K562 (cell line): Measurements from ENCODE around the gene HRCT1. TPM values are rescaled to one million over a fixed set of nuclear protein-coding genes. Genes with fewer than 3 reads are reported as not detected.
A peak's percentile ranks its signal among the peaks of the same experiment; 100 is the strongest.

Experiments used
- ATAC-seq: fragments of 200-7000 bp; cut with Tn5 transposase; 3 replicates; pipeline ENCODE4 v1.9.1; 2020; ENCODE audit warnings: moderate library complexity
- BruUV-seq: library from RNA; stranded (reverse); fragments of 400-500 nt; replicated peaks from 2 replicates; lab custom pipeline; 2021; lab: Mats Ljungman, UMichigan
- CTCF ChIA-PET: fragments of 300-600 bp; formaldehyde crosslinking; extraction: SDS; loops from one replicate; lab custom pipeline; 2021; ENCODE audit warnings: low intra/inter-chr PET ratio; lab: Yijun Ruan, JAX
- POLR2A ChIA-PET: fragments of 300-600, 350-650 bp; sonication (Branson Sonifier 250); formaldehyde crosslinking; extraction: SDS; loops from one replicate; lab custom pipeline; 2021; ENCODE audit warnings: antibody characterized with exemption, inconsistent platforms; lab: Yijun Ruan, JAX
- DNase-seq, 4 experiments: peaks; one replicate each; pipeline versions ENCODE4 v3.0.0 to v3.0.0-alpha.2; 2011 to 2018; ENCODE audit warnings: low spot score in 3 of 4, mixed read lengths in 3 of 4; ENCODE audit errors: extremely low read depth in 1 of 4
- FAIRE-seq: peaks from 2 replicates; lab custom pipeline; 2011; peaks lifted over from hg19 to GRCh38; lab: Jason Lieb, UNC
- H2AFZ ChIP-seq: 2 replicates; pipeline ENCODE4 v1.6.0; 2011; ENCODE audit warnings: low read depth, low read length, control low read depth, inconsistent platforms
- H3K27ac ChIP-seq: fragments of 200-600 bp; 3 replicates; pipeline ENCODE4 v1.8.0; 2011; ENCODE audit warnings: low read depth, mild to moderate bottlenecking, control low read depth, inconsistent platforms, low read length, moderate library complexity, mixed read lengths; ENCODE audit errors: extremely low read depth
- H3K27me3 ChIP-seq, 2 experiments: fragments of 300-600 bp in 1 of 2; 2 replicates in 1 of 2; 3 replicates in 1 of 2; pipeline versions ENCODE4 v1.6.0 to v1.8.0; 2011; ENCODE audit warnings: inconsistent platforms in 2 of 2, low read length in 2 of 2, mild to moderate bottlenecking in 1 of 2, mixed read lengths in 1 of 2, moderate library complexity in 1 of 2; ENCODE audit not compliant: control insufficient read depth in 2 of 2, insufficient read depth in 2 of 2
- H3K36me3 ChIP-seq: fragments of 300-600 bp; 3 replicates; pipeline ENCODE4 v1.8.0; 2011; ENCODE audit warnings: mild to moderate bottlenecking, low read length, inconsistent platforms; ENCODE audit not compliant: control insufficient read depth, insufficient read depth
- H3K4me1 ChIP-seq, 2 experiments: fragments of 200-600 bp in 1 of 2; replicated peaks in 1 of 2; 2 replicates in 1 of 2; 3 replicates in 1 of 2; pipeline versions ENCODE4 v1.5.1 to v1.8.0; 2011; ENCODE audit warnings: inconsistent platforms in 2 of 2, low read length in 2 of 2, mild to moderate bottlenecking in 1 of 2, mixed read lengths in 1 of 2, moderate library complexity in 1 of 2; ENCODE audit not compliant: control insufficient read depth in 2 of 2, insufficient read depth in 2 of 2
- H3K4me2 ChIP-seq: 2 replicates; pipeline ENCODE4 v1.6.1; 2011; ENCODE audit warnings: low read length, control low read depth, inconsistent platforms, mixed read lengths; ENCODE audit not compliant: insufficient read depth
- H3K4me3 ChIP-seq: fragments of 200-600 bp; sonication (generic), shearing (Covaris generic); 2 replicates; pipeline ENCODE4 v1.5.1; 2016; ENCODE audit warnings: control low read depth, inconsistent platforms
- H3K79me2 ChIP-seq: fragments of 200-600 bp; 3 replicates; pipeline ENCODE4 v1.8.0; 2011; ENCODE audit warnings: low read length, inconsistent platforms; ENCODE audit not compliant: control insufficient read depth, insufficient read depth
- H3K9ac ChIP-seq, 2 experiments: 2 replicates each; pipeline versions ENCODE4 v1.6.0 to v1.6.1; 2011; ENCODE audit warnings: low read depth in 2 of 2, low read length in 2 of 2, control low read depth in 1 of 2, inconsistent platforms in 1 of 2, mild to moderate bottlenecking in 1 of 2, mixed read lengths in 1 of 2; ENCODE audit not compliant: insufficient read depth in 1 of 2
- H3K9me1 ChIP-seq: one replicate; pipeline ENCODE4 v1.6.0; 2011; ENCODE audit warnings: inconsistent platforms, mild to moderate bottlenecking, low read length, moderate library complexity; ENCODE audit not compliant: control insufficient read depth, insufficient read depth
- H3K9me3 ChIP-seq: replicated peaks from 2 replicates; pipeline ENCODE4 v1.5.1; 2011; ENCODE audit warnings: low read depth, low read length, inconsistent platforms; ENCODE audit not compliant: control insufficient read depth, insufficient read depth
- H4K20me1 ChIP-seq: replicated peaks from 2 replicates; pipeline ENCODE4 v1.6.1; 2011; ENCODE audit warnings: low read length, inconsistent platforms, mixed read lengths; ENCODE audit not compliant: control insufficient read depth, insufficient read depth
- ATF1 ChIP-seq, 2 experiments: fragments of 450-650 bp in 1 of 2; IDR thresholded peaks; 2 replicates each; pipeline ENCODE4 v1.6.1; 2016; ENCODE audit warnings: missing compliant biosample characterization in 1 of 2, missing genetic modification characterization in 1 of 2
- CREB1 ChIP-seq, 2 experiments: sonication (generic) in 1 of 2; formaldehyde crosslinking in 1 of 2; IDR thresholded peaks; 2 replicates each; pipeline versions ENCODE4 v1.6.1 to v1.8.0; 2012 to 2022; ENCODE audit warnings: inconsistent platforms in 1 of 2, mild to moderate bottlenecking in 1 of 2, missing genetic modification reagents in 1 of 2, moderate library complexity in 1 of 2
- HNRNPH1 ChIP-seq: fragments of 200-400 bp; formaldehyde crosslinking; optimal IDR thresholded peaks from 2 replicates; pipeline ENCODE3; 2017; ENCODE audit warnings: low read depth, mild to moderate bottlenecking, low read length, moderate library complexity
- ILF3 ChIP-seq: fragments of 450-650 bp; IDR thresholded peaks from 2 replicates; pipeline ENCODE4 v1.6.1; 2018; ENCODE audit warnings: antibody characterized with exemption, mild to moderate bottlenecking, moderate library complexity, borderline replicate concordance
- KDM5B ChIP-seq: fragments of 200-600 bp; sonication (generic); IDR thresholded peaks from 2 replicates; pipeline ENCODE4 v1.6.1; 2012; ENCODE audit warnings: low read depth, mild to moderate bottlenecking, moderate library complexity, low read length, control low read depth, inconsistent platforms; ENCODE audit not compliant: insufficient replicate concordance
- NBN ChIP-seq: fragments of 450-650 bp; IDR thresholded peaks from 2 replicates; pipeline ENCODE4 v1.6.1; 2016; ENCODE audit warnings: low read depth, mild to moderate bottlenecking
- PCBP2 ChIP-seq: fragments of 200-400 bp; formaldehyde crosslinking; IDR thresholded peaks from 2 replicates; pipeline ENCODE4 v1.6.1; 2018; ENCODE audit warnings: low read length, low read depth, mild to moderate bottlenecking, moderate library complexity; ENCODE audit not compliant: poor library complexity, severe bottlenecking
- SUPT5H ChIP-seq: fragments of 450-650 bp; IDR thresholded peaks from 2 replicates; pipeline ENCODE4 v1.6.1; 2016
- TAF1 ChIP-seq: IDR thresholded peaks from 2 replicates; pipeline ENCODE4 v1.6.1; 2011; ENCODE audit warnings: mild to moderate bottlenecking, low read length, moderate library complexity; ENCODE audit not compliant: insufficient read depth, control insufficient read depth, severe bottlenecking; ENCODE audit errors: extremely low read depth
- TBL1XR1 ChIP-seq, 2 experiments: IDR thresholded peaks; 2 replicates each; pipeline ENCODE4 v1.6.1; 2012; ENCODE audit warnings: improper control_type of control experiment in 2 of 2, low read length in 2 of 2, mild to moderate bottlenecking in 1 of 2
- XRCC3 ChIP-seq: fragments of 450-650 bp; IDR thresholded peaks from 2 replicates; pipeline ENCODE4 v1.6.1; 2017; ENCODE audit warnings: mild to moderate bottlenecking, moderate library complexity
- ZEB2 ChIP-seq: fragments of 450-650 bp; IDR thresholded peaks from 2 replicates; pipeline ENCODE4 v1.6.1; 2016
- ZNF143 ChIP-seq: sonication (generic); formaldehyde crosslinking; IDR thresholded peaks from 2 replicates; pipeline ENCODE4 v1.9.0; 2022; ENCODE audit warnings: mild to moderate bottlenecking, missing genetic modification reagents
- ZNF282 ChIP-seq: sonication (generic); formaldehyde crosslinking; IDR thresholded peaks from 2 replicates; pipeline ENCODE4 v1.8.1; 2023; ENCODE audit warnings: missing genetic modification reagents
- WGBS: fragments of 100-300 bp; shearing (Covaris generic); methylation state at CpG from one replicate; pipeline ENCODE4 v1.1.6; 2016; ENCODE audit warnings: low coverage, mixed read lengths; ENCODE audit not compliant: insufficient coverage; ENCODE audit errors: missing lambda C conversion rate; 5-methylcytosine and 5-hydroxymethylcytosine counted together
- in situ Hi-C: fragments of 300-500 bp; cut with MboI; formaldehyde crosslinking; loops from 4 replicates; pipeline ENCODE4 v1.15.0; 2018; ENCODE audit warnings: inconsistent platforms, mixed read lengths
- intact Hi-C: fragments of 100-400 bp; cut with micrococcal nuclease; formaldehyde crosslinking; loops from 2 replicates; pipeline ENCODE4 v1.14.2; 2022
- polyA plus RNA-seq, 8 experiments: library from polyadenylated mRNA; depleted of rRNA in 4 of 8; stranded (reverse) in 5 of 8; unstranded in 3 of 8; fragments of >200 nt; fragmentation: Nextera tagmentation in 2 of 8; fragmentation: Illumina TruSeq in 1 of 8; extraction: Ambion mirVana in 2 of 8; extraction: Trizol in 1 of 8; gene quantifications; 2 replicates each; pipeline versions ENCODE4 v1.2.1 to v1.2.3, GENCODE V29; 2011 to 2014; ENCODE audit warnings: inconsistent platforms in 1 of 8, missing spikeins in 1 of 8
- total RNA-seq, 7 experiments: library from RNA; depleted of rRNA in 6 of 7; stranded (reverse); fragments of >200 nt in 6 of 7; fragmentation: Illumina TruSeq in 2 of 7; extraction: Trizol in 2 of 7; gene quantifications; 2 replicates each; pipeline versions ENCODE4 v1.2.1 to v1.2.3, GENCODE V29; 2011 to 2021; ENCODE audit warnings: low replicate concordance in 1 of 7
- TF ChIP-seq, protein P1 (sequence below), 3 experiments: IDR thresholded peaks in 2 of 3; conservative IDR thresholded peaks in 1 of 3; 2 replicates each; pipeline ENCODE4 v1.5.1; 2011 to 2012; ENCODE audit warnings: low read length in 3 of 3, mild to moderate bottlenecking in 3 of 3, control low read depth in 2 of 3, improper control_type of control experiment in 1 of 3, inconsistent platforms in 1 of 3, low read depth in 1 of 3, mixed read lengths in 1 of 3, moderate library complexity in 1 of 3; ENCODE audit not compliant: insufficient read depth in 2 of 3

Gene HRCT1
- total and polyA plus RNA-seq, 9 of the 15 experiments (the other 6 are each of a cell fraction or from before 2014, with no cell fraction given), result 0.40 TPM; not detected in 8

DNA sequence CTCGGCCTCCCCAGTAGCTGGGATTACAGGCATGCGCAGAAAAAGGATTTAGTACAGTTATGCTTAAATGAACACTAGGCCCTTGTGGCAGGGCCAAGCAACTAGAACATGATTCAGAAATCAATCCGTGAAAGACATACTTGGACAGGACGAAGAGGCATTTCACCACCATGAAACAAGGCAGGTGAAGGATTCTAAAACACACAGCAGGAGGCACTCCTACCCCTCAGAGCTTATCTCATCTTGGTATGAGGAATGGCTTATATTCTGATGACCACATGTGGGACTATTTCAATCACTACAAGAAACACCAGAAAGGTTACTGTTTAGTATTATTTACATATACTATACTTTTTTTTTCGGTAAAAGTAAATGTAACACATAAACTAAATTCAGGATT, 36.3 kb downstream of the HRCT1 start:
- POLR2A ChIA-PET, result no interaction called here
- CTCF ChIA-PET, result no interaction called here
- no peak overlapping the region for H3K4me3 ChIP-seq
- DNase-seq, result no peak
- H3K36me3 ChIP-seq, result no peaks in the 10 kb centered on the region; the same call in 2 of the 3 replicates
- ATAC-seq, result no peak
- no peaks in the 10 kb centered on the region for H3K9me3 ChIP-seq
- no peak overlapping the region for H3K9ac ChIP-seq
- peaks cover 2 to 3% of the 10 kb centered on the region in 2 experiments; a peak in 3 of 5 replicates for H3K4me1 ChIP-seq
- no peaks in the 10 kb centered on the region for H4K20me1 ChIP-seq
- BruUV-seq, result no TSS peak
- in situ Hi-C loops, result no loop called here
- H2AFZ ChIP-seq, result no peak overlapping the region
- no peaks in the 10 kb centered on the region for H3K9me1 ChIP-seq
- no peak for FAIRE-seq
- TF ChIP-seq, protein P1, sequence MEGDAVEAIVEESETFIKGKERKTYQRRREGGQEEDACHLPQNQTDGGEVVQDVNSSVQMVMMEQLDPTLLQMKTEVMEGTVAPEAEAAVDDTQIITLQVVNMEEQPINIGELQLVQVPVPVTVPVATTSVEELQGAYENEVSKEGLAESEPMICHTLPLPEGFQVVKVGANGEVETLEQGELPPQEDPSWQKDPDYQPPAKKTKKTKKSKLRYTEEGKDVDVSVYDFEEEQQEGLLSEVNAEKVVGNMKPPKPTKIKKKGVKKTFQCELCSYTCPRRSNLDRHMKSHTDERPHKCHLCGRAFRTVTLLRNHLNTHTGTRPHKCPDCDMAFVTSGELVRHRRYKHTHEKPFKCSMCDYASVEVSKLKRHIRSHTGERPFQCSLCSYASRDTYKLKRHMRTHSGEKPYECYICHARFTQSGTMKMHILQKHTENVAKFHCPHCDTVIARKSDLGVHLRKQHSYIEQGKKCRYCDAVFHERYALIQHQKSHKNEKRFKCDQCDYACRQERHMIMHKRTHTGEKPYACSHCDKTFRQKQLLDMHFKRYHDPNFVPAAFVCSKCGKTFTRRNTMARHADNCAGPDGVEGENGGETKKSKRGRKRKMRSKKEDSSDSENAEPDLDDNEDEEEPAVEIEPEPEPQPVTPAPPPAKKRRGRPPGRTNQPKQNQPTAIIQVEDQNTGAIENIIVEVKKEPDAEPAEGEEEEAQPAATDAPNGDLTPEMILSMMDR (IDR thresholded peaks at IDR 0.05 in 2 of 3, conservative IDR thresholded peaks at IDR 0.05 in 1 of 3; ENCODE audit: insufficient read depth in 2 of 3, low read depth in 1 of 3, low read length in 3 of 3), result 0 out of 6 replicates have a peak, but pooled peaks of 1 of the 3 experiments have one; percentile 10
- no peak for TF ChIP-seq ZNF282
- intact Hi-C loops, result no loop called here
- H3K27me3 ChIP-seq, result no peaks in the 10 kb centered on the region
- no peaks in the 10 kb centered on the region for H3K79me2 ChIP-seq
- WGBS, result 65% methylated on average over 5 of the region's 5 CpGs
- H3K27ac ChIP-seq, result no peak overlapping the region
- no peak overlapping the region for H3K4me2 ChIP-seq

DNA sequence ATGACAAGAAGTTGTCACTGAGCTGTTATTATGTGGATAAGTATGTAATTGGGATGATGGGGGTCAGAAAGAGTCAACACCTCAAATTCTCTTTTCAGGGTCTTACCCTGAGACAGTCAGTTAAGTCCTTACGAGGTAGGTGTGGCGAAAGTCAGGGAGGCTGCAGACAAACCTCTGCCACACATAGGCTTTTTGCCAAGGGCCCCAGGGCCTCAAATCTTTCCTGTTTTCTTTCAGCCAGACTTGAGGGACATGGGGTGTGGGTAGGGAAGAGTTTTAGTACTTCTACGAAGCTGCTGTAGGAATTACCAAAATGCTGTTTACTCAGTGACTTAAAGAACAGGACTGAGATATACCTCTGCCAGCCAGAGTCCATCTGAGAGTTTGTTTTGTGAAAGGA, 38.2 kb downstream of the HRCT1 start:
- Histone ChIP-seq H3K4me2 (no peak overlapping the region), H3K4me1 (peaks cover 2 to 3% of the 10 kb centered on the region in 2 experiments; a peak in 3 of 5 replicates), H3K27ac (no peak overlapping the region), H3K27me3 (no peaks in the 10 kb centered on the region), H3K4me3 (no peak overlapping the region), H4K20me1 (no peaks in the 10 kb centered on the region), H2AFZ (peak overlapping the region; percentile 12), H3K9me3 (no peaks in the 10 kb centered on the region), H3K36me3 (no peaks in the 10 kb centered on the region; the same call in 2 of the 3 replicates), H3K9me1 (no peaks in the 10 kb centered on the region), H3K79me2 (no peaks in the 10 kb centered on the region), H3K9ac (no peak overlapping the region)
- WGBS, result 100% methylated on average over 2 of the region's 3 CpGs
- in situ Hi-C loops, result no loop called here
- DNase-seq, result no peak
- FAIRE-seq, result no peak
- ATAC-seq, result no peak
- POLR2A ChIA-PET, result interaction anchor here (2.2 kb wide), 1 partner anchor 20 kb away, joined by 16 read pairs; no protein-coding TSS in a partner anchor
- intact Hi-C loops, result loop anchor here (2.0 kb wide), 1 partner anchor 41 kb away; no protein-coding TSS in a partner anchor
- TF ChIP-seq PCBP2 (no peak), TAF1 (no peak), XRCC3 (no peak), NBN (no peak), HNRNPH1 (no peak), KDM5B (no peak), TBL1XR1 (IDR thresholded peaks at IDR 0.05; ENCODE audit: low read length in 2 of 2) (no peak), ZNF143 (CRISPR knock-in tag) (no peak), ILF3 (no peak), SUPT5H (no peak), CREB1 (IDR thresholded peaks at IDR 0.05) (no peak), CREB1 (CRISPR knock-in tag; IDR thresholded peaks at IDR 0.05) (no peak), ZEB2 (no peak), ATF1 (CRISPR knock-in tag; IDR thresholded peaks at IDR 0.05) (no peak), ATF1 (tag; IDR thresholded peaks at IDR 0.05) (no peak)
- CTCF ChIA-PET, result no interaction called here
- no TSS peak for BruUV-seq
